ENCODE results near the gene FAM89B. TPM values are rescaled to one million over a fixed set of nuclear protein-coding genes. Genes with fewer than 3 reads are reported as not detected.
A peak's percentile ranks its signal among the peaks of the same experiment; 100 is the strongest.

Gene FAM89B
- total RNA-seq, 1 experiment from 2014 or later, result 20.4 TPM

DNA sequence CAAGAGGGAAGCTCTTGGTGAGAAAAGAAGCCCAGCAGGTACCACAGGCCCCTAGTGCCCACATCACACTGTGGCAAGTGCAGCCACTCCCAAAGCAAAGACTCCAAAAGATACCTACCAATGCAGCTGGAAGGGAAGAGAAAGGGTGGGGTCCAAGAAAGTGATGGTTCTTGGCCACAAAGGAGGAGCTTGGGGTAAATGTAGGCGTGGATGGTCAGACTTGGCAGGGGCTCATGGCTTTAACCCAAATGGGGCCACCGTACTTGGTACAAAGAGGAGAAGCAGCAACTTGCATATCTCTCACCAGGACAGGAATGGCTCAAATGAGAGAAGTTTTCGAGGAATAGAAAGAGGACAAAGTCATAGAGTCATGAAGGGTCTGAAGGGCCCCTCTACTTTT is 36.9 kb downstream of the FAM89B start:
- H3K4me3 ChIP-seq (ENCODE audit: insufficient read depth, low read depth, low read length), result no peak overlapping the region
- no peaks in the 10 kb centered on the region; the same call in 1 of the 2 replicates for H3K27me3 ChIP-seq (ENCODE audit: control insufficient read depth, insufficient read depth, low read length)
- H3K36me3 ChIP-seq (replicated peaks; ENCODE audit: control insufficient read depth, insufficient read depth, low read length), result peaks cover 12% of the 10 kb centered on the region
- no peak for DNase-seq

- DNase-seq, result no peak
- H3K36me3 ChIP-seq (replicated peaks; ENCODE audit: control insufficient read depth, insufficient read depth, low read length), result peaks cover 8% of the 10 kb centered on the region
- no peaks in the 10 kb centered on the region; the same call in 1 of the 2 replicates for H3K27me3 ChIP-seq (ENCODE audit: control insufficient read depth, insufficient read depth, low read length)
- H3K4me3 ChIP-seq (ENCODE audit: insufficient read depth, low read depth, low read length), result no peak overlapping the region
Measured at GRCh38 chr11:65609665-65610064, 37.3 kb downstream of the FAM89B start.

- no peak for DNase-seq
- Histone ChIP-seq H3K4me3 (ENCODE audit: insufficient read depth, low read depth, low read length) (no peak overlapping the region), H3K27me3 (ENCODE audit: control insufficient read depth, insufficient read depth, low read length) (no peaks in the 10 kb centered on the region; the same call in 1 of the 2 replicates), H3K36me3 (replicated peaks; ENCODE audit: control insufficient read depth, insufficient read depth, low read length) (peaks cover 3% of the 10 kb centered on the region)
Measured at GRCh38 chr11:65610404-65610803, 38.1 kb downstream of the FAM89B start.

- Histone ChIP-seq H3K36me3 (replicated peaks; ENCODE audit: control insufficient read depth, insufficient read depth, low read length) (no peaks in the 10 kb centered on the region; the same call in none of the 2 replicates), H3K27me3 (ENCODE audit: control insufficient read depth, insufficient read depth, low read length) (no peaks in the 10 kb centered on the region; the same call in 1 of the 2 replicates), H3K4me3 (ENCODE audit: insufficient read depth, low read depth, low read length) (no peak overlapping the region)
- DNase-seq, result peak; percentile 70
Measured at GRCh38 chr11:65611028-65611757, 38.9 kb downstream of the FAM89B start.

DNA sequence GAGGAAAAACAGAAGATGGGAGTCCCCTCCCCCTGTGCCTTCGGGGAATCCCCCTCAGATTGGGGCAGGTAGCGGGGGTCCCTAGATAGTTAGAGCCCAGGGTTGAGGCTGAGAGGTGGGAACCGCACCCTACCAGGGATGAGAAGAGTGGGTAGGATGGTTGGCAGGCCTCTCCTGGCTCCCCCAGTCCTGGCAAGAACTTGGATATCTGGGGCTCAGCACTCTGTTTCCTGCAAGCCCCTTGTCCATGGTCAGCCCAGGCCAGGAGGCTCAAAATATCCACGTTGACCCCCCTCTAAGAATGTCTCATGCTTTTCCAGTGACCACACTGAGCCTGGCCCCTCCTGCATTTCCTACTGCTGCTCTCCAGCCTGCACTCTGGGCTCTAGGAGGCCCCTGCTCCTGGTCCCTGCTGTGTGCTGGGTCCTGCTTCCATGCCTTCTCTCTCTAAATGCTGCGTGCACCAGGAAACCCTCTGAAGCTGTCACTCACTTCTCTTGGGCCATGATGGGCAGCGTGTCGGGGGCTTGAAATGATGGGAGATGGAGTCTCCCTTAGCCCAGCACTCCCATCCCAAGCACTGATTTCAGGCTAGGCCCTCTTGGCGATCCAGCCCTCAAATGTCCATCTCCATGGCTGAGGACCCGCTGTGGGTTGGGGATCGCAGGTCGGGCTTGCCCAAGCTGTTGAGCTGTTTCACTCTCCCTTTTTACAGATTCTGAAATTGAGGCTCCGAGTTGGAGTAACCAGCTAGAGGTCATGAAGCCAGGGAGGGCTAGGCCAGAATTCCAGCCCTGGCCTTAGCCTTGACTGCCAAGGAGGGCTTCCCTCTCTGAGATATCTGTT is 39.6 kb downstream of the FAM89B start:
- Histone ChIP-seq H3K36me3 (replicated peaks; ENCODE audit: control insufficient read depth, insufficient read depth, low read length) (peaks cover 1% of the 10 kb centered on the region), H3K4me3 (ENCODE audit: insufficient read depth, low read depth, low read length) (no peak overlapping the region)

DNA sequence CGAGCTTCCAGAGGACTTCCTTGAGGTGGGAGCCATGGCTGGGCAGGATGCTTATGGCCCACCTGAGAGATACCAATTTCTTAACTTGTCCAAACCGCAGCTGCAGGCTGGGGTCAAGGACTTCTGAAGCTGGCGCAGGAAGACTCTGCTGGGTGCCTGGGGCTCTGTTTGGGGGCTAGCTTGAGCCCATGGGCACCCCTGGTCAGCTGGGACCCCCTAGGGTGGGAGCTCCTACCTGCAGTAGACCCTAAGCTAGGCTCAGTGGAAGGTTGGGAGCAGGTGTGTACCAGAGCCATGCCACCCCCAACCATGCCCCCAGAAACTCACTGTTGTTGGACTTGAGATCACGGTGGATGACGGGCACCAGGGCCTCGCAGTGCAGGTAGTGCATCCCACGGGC is 40.4 kb downstream of the FAM89B start:
- Histone ChIP-seq H3K4me3 (ENCODE audit: insufficient read depth, low read depth, low read length) (no peak overlapping the region), H3K36me3 (replicated peaks; ENCODE audit: control insufficient read depth, insufficient read depth, low read length) (peaks cover 9% of the 10 kb centered on the region), H3K27me3 (ENCODE audit: control insufficient read depth, insufficient read depth, low read length) (no peaks in the 10 kb centered on the region; the same call in 1 of the 2 replicates)
- DNase-seq, result no peak

More for the DNA sequence above, 39.6 kb downstream of the FAM89B start:
- DNase-seq, result no peak
- H3K27me3 ChIP-seq (ENCODE audit: control insufficient read depth, insufficient read depth, low read length), result no peaks in the 10 kb centered on the region; the same call in 1 of the 2 replicates

DNA sequence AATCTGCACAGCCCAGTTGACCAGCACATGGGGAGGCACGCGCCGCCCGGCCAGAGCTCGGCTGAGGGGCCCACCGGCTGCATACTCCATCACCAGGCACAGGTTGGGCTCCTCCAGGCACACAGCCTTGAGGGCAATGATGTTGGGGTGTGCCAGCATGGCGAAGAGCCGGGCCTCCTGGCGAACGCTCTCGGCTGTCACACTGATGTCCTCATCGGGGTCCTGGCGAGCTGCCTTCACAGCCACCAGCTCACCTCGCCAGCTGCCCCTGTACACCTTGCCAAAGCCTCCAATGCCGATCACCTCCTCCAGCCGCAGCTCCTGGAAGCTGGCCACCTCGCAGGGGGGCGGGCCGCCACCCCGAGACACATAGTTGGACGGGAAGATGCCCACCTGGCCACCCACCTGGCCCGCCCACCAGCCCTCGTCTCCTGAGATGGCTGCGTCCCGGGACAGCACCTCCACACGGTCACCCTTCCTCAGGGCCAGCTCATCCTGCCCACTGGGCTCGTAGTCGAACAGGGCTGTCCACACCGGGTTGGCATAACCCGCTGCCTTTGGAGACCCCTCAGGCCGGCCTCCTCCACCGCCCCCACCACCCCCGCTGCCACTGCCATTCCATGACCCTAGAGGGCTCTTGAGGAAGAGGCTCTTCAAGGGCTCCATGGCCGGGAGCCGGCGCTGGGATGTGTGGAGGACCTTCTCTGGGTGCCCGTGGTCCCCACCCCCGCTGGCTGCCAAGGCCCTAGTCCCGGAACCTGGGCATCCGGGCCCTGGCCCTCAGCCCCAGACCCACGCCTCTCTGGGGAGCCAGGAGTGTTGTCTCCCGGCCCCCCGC is 41.0 kb downstream of the FAM89B start:
- Histone ChIP-seq H3K27me3 (ENCODE audit: control insufficient read depth, insufficient read depth, low read length) (no peaks in the 10 kb centered on the region; the same call in 1 of the 2 replicates), H3K4me3 (ENCODE audit: insufficient read depth, low read depth, low read length) (peak overlapping the region; percentile 95), H3K36me3 (replicated peaks; ENCODE audit: control insufficient read depth, insufficient read depth, low read length) (peaks cover 12% of the 10 kb centered on the region)
- DNase-seq, result no peak

DNA sequence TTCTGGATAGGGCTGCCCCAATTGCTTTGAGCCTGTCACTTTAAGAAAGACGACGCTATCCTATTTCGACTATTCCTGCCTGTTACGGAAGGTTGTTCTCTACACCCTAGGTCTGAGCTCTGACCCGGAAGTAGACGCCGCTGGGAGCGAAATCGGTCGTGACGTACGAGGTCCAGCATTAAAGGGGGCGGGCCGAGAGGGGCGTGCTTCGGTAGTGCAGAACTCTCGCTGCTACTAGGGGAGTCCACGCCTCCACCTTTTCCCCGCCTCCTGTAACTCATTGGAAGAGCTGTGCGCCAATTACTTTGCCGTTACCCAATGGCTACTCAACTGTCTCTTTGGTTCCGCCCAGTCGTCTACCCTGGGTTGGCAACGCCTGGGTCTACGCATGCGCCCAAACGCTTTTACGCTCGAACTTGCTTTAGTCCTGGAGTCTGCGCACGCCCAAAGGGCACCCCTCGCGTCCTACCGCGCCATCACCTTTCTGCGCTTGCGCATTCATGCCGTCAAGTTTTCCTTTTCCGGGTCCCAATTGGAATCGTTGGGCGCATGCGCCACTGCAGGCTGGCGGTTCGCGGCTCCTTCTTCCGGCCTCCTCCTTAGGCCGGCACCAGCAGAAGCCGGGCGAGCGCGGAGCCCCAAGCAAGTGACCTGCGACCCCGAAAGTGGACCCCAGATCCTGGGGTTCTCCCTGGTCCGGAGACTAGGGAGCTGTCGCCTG is 43.1 kb downstream of the FAM89B start, which contains the start of gene PCNX3:
PCNX3 (plus strand) TSS at position 548 of the 721 bp plus-strand sequence. CDS start 536 bp downstream, outside the sequence.
- peak within 1 kb of the TSS; percentile 95 for H3K4me3 ChIP-seq (ENCODE audit: insufficient read depth, low read depth, low read length)
- DNase-seq, result peak; percentile 100

DNA sequence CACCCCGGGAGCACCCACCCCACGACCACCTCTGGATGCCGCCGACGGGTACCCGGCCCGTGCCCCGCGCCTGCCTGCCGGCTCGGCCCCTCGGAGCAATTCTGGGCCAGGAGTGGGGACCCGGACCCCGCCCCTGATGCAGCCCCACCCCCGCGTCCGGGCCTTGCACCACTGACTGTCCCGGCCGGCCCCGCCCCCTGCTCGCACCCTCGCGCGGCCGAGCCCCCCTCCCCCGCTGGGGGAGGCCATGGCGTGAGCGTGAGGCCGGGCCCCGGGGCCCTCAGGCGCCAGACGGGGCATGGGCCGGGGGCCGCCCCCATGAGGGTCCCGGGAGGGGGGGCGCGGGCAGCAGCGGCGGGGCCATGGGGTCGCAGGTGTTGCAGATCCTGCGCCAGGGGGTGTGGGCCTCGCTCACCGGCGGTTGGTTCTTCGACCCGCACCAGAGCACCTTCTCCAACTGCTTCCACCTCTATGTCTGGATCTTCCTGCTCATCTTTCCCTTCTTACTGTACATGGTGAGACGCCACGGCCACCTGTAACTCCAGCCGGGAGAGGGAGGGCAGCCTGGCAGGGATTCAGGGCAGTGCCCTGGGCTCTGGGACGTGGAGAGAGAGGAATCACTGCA is 43.7 kb downstream of the FAM89B start:
- Histone ChIP-seq H3K36me3 (replicated peaks; ENCODE audit: control insufficient read depth, insufficient read depth, low read length) (peaks cover 20% of the 10 kb centered on the region), H3K4me3 (ENCODE audit: insufficient read depth, low read depth, low read length) (peak overlapping the region; percentile 95), H3K27me3 (ENCODE audit: control insufficient read depth, insufficient read depth, low read length) (no peaks in the 10 kb centered on the region)
- DNase-seq, result peak; percentile 97

More for the DNA sequence above, 43.1 kb downstream of the FAM89B start, which contains the start of gene PCNX3:
- H3K27me3 ChIP-seq (ENCODE audit: control insufficient read depth, insufficient read depth, low read length), result no peaks in the 10 kb centered on the region
- peaks cover 18% of the 10 kb centered on the region for H3K36me3 ChIP-seq (replicated peaks; ENCODE audit: control insufficient read depth, insufficient read depth, low read length)

DNA sequence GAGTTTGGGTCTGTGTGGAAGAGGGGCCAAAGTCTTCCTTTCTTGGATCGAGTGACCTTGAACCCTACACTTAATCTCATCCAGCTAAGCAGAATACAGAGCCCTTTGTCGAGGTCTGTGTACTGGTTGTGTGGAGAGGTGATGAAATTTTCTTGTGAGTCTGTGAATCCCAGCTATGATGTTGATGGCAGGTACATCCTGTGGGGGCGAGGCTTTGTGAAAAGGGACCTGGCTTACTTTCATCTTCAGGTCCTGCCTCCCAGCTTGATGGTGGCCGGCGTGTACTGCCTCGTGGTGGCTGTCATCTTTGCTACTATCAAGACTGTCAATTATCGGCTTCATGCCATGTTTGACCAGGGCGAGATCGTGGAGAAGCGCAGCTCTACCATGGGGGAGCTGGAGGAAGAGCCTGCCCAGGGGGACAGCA is 44.2 kb downstream of the FAM89B start:
- Histone ChIP-seq H3K27me3 (ENCODE audit: control insufficient read depth, insufficient read depth, low read length) (no peaks in the 10 kb centered on the region), H3K36me3 (replicated peaks; ENCODE audit: control insufficient read depth, insufficient read depth, low read length) (peaks cover 20% of the 10 kb centered on the region), H3K4me3 (ENCODE audit: insufficient read depth, low read depth, low read length) (peak overlapping the region; percentile 95)
- no peak for DNase-seq

GRCh38 chr11:65617136-65617850 is 45.0 kb downstream of the FAM89B start:
- Histone ChIP-seq H3K4me3 (ENCODE audit: insufficient read depth, low read depth, low read length) (no peak overlapping the region), H3K27me3 (ENCODE audit: control insufficient read depth, insufficient read depth, low read length) (no peaks in the 10 kb centered on the region), H3K36me3 (replicated peaks; ENCODE audit: control insufficient read depth, insufficient read depth, low read length) (peaks cover 20% of the 10 kb centered on the region)
- DNase-seq, result no peak

DNA sequence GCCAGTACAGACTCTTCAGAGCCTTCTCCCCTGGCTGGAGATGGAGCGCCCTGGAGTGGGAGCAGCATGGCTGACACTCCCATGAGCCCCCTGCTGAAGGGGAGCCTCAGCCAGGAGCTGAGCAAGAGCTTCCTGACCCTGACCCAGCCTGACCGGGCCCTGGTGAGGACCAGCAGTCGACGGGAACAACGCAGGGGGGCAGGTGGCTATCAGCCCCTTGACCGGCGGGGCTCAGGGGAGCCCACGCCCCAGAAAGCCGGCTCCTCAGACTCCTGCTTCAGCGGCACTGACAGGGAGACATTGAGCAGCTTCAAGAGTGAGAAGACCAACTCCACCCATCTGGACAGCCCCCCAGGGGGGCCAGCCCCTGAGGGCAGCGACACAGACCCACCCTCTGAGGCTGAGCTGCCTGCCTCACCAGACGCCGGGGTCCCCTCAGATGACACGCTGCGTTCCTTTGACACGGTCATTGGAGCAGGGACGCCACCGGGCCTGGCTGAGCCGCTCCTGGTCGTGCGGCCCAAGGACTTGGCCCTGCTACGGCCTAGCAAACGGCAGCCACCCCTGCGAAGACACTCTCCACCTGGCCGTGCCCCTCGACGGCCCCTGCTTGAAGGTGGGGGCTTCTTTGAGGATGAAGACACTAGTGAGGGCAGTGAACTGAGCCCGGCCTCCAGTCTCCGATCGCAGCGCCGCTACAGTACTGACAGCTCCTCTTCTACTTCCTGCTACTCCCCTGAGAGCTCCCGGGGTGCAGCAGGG is 45.8 kb downstream of the FAM89B start:
- DNase-seq, result no peak
- Histone ChIP-seq H3K36me3 (replicated peaks; ENCODE audit: control insufficient read depth, insufficient read depth, low read length) (peaks cover 20% of the 10 kb centered on the region), H3K27me3 (ENCODE audit: control insufficient read depth, insufficient read depth, low read length) (no peaks in the 10 kb centered on the region), H3K4me3 (ENCODE audit: insufficient read depth, low read depth, low read length) (no peak overlapping the region)
